PFSK-1 (cell line): ENCODE results near the gene RNF175.

Source experiments
- FOXP2 ChIP-seq: optimal IDR thresholded peaks from 2 replicates; pipeline ENCODE3; 2011; ENCODE audit warnings: borderline replicate concordance, control low read depth, inconsistent platforms; ENCODE audit not compliant: insufficient read depth; ENCODE audit errors: extremely low read length, extremely low read depth
- POLR2AphosphoS5 ChIP-seq: IDR thresholded peaks from 2 replicates; pipeline ENCODE4 v1.6.1; 2012; ENCODE audit warnings: low read depth, mild to moderate bottlenecking, control low read depth, low read length, moderate library complexity
- REST ChIP-seq, 2 experiments: IDR thresholded peaks; 2 replicates each; pipeline versions ENCODE4 v1.6.1 to v1.8.0; 2011 to 2012; ENCODE audit warnings: low read depth in 2 of 2, low read length in 2 of 2, control low read depth in 1 of 2, inconsistent platforms in 1 of 2, mild to moderate bottlenecking in 1 of 2, moderate library complexity in 1 of 2; ENCODE audit not compliant: insufficient read depth in 1 of 2
- SIN3A ChIP-seq: IDR thresholded peaks from 2 replicates; pipeline ENCODE4 v1.6.1; 2012; ENCODE audit warnings: mild to moderate bottlenecking, low read length, moderate library complexity, borderline replicate concordance; ENCODE audit not compliant: insufficient read depth
- TAF1 ChIP-seq: IDR thresholded peaks from 2 replicates; pipeline ENCODE4 v1.6.1; 2012; ENCODE audit warnings: low read length, control low read depth, borderline replicate concordance; ENCODE audit not compliant: insufficient read depth

Gene RNF175

GRCh38 chr4:153684971-153685371, 74.9 kb downstream of the RNF175 start:
- TF ChIP-seq SIN3A (no peak), REST (IDR thresholded peaks at IDR 0.05; ENCODE audit: insufficient read depth in 1 of 2, low read depth in 2 of 2, low read length in 2 of 2) (no peak), TAF1 (no peak), POLR2AphosphoS5 (no peak), FOXP2 (no peak)

GRCh38 chr4:153684182-153684970, 75.4 kb downstream of the RNF175 start, which contains the start of gene TLR2:
Gene TLR2, plus strand, starts transcription at chr4:153684280. Its CDS starts 18,628 bp downstream, at chr4:153702908.
- TF ChIP-seq REST (IDR thresholded peaks at IDR 0.05; ENCODE audit: insufficient read depth in 1 of 2, low read depth in 2 of 2, low read length in 2 of 2) (no peak), SIN3A (no peak), POLR2AphosphoS5 (no peak), TAF1 (no peak), FOXP2 (no peak)

- TF ChIP-seq TAF1, result no peak
- no peak for TF ChIP-seq FOXP2
- no peak for TF ChIP-seq POLR2AphosphoS5
- no peak for TF ChIP-seq SIN3A
- no peak for TF ChIP-seq REST (IDR thresholded peaks at IDR 0.05; ENCODE audit: insufficient read depth in 1 of 2, low read depth in 2 of 2, low read length in 2 of 2)
Observed at GRCh38 chr4:153683763-153684181, 76.1 kb downstream of the RNF175 start.

GRCh38 chr4:153679486-153679885, 80.3 kb downstream of the RNF175 start:
- TF ChIP-seq TAF1, result no peak
- TF ChIP-seq SIN3A, result no peak
- TF ChIP-seq FOXP2, result no peak
- no peak for TF ChIP-seq POLR2AphosphoS5
- no peak for TF ChIP-seq REST (IDR thresholded peaks at IDR 0.05; ENCODE audit: insufficient read depth in 1 of 2, low read depth in 2 of 2, low read length in 2 of 2)

GRCh38 chr4:153676984-153677383, 82.8 kb downstream of the RNF175 start:
- TF ChIP-seq POLR2AphosphoS5 (no peak), TAF1 (no peak), REST (IDR thresholded peaks at IDR 0.05; ENCODE audit: insufficient read depth in 1 of 2, low read depth in 2 of 2, low read length in 2 of 2) (no peak), FOXP2 (no peak), SIN3A (no peak)
